GM21526 (cell line): ENCODE measurements around the gene GP1BB.
"Not testable (repeated sequence)": the region's sequence is repeated elsewhere in the genome, so short reads cannot be mapped to it uniquely, and the experiment has no call there.

ENCODE experiments used
- ATAC-seq: cut with Tn5 transposase; IDR thresholded peaks from one replicate; pipeline ENCODE4 v1.9.1; 2021; ENCODE audit warnings: moderate library complexity; ENCODE audit not compliant: unreplicated experiment, low FRiP score

Gene GP1BB

DNA sequence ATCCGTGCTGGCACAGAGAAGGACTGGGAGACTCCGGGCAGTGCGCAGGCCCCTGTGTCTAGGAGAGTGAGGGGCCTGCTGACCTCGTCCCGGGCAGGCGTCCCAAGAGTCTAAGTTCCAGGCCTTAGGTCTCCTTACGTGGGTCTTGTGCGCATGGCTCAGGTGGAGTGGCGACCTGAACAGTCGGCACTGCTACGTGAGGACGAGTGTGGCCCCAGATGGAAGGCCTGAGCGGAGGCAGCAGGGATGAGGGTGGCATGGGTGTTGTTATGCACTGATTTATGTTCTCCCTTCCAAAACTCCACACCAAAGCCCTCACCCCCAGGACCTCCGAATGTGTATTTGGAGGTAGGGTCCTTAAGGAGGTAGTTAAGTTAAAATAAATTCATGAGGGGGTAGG is 29.8 kb upstream of the GP1BB start:
- no peak for ATAC-seq

DNA sequence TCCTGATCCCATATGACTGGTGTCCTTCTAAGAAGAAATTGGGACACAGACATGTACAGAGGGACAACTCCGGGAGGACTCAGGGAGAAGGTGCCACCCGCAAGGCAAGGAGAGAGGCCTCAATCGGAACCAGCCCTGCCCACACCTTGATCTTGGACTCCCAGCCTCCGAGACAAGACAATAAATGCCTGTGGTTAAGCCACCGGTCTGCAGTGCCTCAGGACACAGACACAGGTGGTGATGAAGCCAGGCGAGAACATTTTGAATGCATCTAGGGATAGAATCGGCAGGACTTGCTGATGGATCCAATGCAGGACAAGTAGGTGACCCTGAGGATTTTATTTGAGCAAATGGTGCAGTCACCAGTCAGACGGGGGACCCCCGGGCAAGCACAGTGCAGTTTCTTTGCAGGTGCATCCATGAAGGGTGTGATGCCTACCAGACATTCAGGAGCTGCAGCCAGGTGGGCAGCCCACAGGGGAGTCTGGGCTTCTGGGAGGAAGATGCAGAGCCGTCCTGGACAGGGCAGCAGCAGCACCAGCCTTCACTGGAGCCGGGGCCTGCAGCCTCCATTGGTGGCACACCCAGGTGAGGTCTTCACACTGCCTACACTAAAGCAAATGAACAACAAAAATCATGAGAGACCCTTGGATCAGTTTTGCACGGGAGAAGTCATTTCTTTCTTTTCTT is 29.2 kb upstream of the GP1BB start:
- no peak for ATAC-seq

- ATAC-seq: no peak
These were observed 28.6 kb upstream of the GP1BB start for GRCh38 chr22:19694696-19695095.

- ATAC-seq: no peak
These were observed 26.6 kb upstream of the GP1BB start for GRCh38 chr22:19696504-19697276.

DNA sequence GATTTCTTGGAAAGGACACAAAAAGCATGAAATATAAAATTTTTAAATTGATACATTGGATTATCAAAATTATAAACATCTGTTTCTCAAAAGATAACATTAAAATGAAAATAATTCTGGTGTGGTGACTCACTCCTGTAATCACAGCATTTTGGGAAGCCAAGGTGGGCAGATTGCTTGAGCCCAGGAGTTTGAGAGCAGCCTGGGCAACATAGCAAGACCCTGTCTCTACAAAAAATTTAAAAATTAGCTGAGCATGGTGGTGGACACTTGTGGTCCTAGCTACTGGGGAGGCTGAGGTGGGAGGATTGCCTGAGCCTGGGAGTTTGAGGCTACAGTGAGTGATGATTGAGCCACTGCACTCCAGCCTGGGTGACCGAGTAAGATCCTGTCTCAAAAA is 25.5 kb upstream of the GP1BB start:
- ATAC-seq: not testable (repeated sequence)

GRCh38 chr22:19700790-19701419 is 22.4 kb upstream of the GP1BB start:
- no peak for ATAC-seq

DNA sequence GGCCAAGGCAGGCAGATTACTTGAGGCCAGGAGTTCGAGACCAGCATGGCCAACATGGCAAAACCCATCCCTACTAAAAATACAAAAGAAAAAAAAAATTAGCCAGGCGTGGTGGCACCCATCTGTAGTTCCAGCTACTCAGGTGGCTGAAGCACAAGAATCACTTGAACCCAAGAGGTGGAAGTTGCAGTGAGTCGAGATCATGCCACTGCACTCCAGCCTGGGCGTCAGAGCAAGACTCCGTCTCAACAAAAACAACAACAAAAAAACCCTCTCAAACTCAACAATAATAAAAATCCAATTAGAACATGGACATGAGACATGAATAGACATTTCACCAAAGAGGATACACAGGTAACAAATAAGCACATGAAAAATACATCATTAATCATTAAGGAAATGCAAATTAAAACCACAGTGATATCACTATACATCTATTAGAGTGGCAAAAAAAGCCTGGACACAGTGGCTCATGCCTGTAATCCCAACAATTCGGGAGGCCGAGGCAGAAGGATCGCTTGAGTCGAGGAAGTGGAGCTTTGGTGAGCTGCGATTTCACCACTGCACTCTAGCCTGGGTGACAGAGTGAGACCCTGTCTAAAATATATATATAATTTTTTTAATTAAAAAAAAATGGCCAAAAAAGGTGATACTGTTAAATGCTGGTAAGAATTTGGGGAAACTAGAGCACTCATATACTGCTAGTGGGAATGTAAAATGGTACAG is 21.8 kb upstream of the GP1BB start:
- no peak for ATAC-seq

DNA sequence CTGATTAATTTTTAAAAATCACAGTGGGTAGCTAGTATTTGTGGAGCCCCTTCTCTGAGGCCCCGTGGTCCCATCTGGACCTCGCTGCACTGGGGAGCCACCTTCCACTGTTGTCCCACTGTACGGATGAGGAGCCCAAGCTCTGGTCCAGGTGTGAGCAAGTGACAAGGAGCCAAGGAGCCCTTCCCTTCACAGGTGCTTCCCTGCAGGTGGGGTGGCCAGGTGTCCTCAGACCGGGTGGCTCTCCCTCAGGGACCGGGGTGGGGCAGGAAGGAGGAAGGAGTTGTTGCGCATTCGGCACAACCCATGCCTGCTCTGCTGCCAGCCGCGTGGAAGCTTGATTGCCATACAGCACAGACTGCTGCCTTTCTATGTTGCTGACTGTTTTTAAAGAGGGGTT is 19.5 kb upstream of the GP1BB start:
- no peak for ATAC-seq

GRCh38 chr22:19704355-19705015 is 18.9 kb upstream of the GP1BB start:
- no peak for ATAC-seq

DNA sequence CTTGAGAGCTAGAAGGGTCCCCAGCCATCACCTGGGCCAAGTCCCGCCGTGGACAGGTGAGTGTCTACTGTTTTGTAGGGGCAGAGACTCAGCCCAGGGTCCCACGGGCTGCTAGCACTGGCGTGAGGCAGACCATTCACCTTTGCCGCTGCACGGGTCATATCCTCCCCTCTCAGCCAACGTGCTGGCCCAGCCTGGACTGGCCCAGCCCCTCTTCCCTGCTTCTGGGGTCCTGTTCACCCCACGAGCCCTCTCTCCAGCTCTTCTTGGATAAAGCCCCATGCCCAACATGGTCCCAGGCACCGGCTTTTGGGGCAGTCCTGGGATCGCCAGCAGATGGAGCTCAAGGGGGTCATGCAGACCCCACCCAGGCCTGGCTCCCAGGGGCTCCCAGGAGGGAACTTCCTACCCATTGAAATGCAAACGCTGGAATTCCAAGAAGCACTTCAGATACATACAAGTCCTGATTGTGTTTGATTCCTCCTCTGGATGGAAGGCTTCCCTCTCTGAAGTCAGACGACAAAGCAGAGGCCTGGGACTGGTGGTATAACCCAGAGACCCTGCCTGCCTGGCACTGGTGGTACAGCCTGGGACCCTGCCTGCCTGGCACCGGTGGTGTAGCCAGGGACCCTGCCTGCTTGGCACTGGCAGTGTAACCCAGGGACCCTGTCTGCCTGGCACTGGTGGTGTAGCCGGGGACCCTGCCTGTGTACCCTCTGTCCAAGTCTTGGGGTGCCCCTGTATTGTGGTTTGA is 18.0 kb upstream of the GP1BB start:
- ATAC-seq: no peak

GRCh38 chr22:19706661-19707151 is 16.6 kb upstream of the GP1BB start:
- no peak for ATAC-seq

GRCh38 chr22:19707347-19708290 is 15.7 kb upstream of the GP1BB start:
- ATAC-seq: no peak

GRCh38 chr22:19708321-19709011 is 14.9 kb upstream of the GP1BB start:
- ATAC-seq: no peak

DNA sequence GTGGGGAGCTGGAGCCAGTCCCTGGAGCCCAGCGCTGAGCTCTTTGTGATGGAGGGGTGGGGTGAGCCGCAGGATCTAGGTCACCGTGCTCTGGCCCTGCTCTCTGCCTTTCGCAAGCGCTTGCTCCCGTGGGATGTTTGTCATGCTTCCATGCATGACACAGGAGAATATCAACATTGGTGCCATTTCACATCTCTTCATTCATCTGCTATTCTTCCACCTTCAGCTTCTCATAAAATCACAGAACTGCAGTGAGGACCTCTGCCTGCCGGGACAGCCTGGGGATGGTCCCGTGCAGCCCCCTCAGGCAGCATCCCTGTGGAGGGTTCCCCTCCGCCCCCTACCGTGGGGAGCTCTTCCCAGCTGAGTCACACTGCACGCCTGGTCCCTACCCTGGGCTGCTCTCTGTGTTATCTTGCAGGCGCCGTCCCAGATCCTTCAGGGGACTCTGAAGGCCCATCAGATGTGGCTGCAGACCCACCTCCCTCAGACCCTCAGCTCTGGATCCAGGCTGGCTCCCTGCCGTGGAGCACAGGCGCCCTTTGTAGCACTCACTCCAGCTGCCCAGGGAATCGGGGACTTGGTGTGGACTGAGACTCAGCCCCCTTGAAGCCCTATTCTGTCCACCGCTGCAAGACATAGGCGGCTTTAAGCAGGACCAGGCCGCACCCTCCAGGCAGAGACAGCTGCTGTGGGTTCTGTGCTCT is 14.1 kb upstream of the GP1BB start:
- no peak for ATAC-seq

GRCh38 chr22:19710020-19710768 is 13.1 kb upstream of the GP1BB start:
- no peak for ATAC-seq

GRCh38 chr22:19710769-19711106 is 12.6 kb upstream of the GP1BB start:
- ATAC-seq: no peak

DNA sequence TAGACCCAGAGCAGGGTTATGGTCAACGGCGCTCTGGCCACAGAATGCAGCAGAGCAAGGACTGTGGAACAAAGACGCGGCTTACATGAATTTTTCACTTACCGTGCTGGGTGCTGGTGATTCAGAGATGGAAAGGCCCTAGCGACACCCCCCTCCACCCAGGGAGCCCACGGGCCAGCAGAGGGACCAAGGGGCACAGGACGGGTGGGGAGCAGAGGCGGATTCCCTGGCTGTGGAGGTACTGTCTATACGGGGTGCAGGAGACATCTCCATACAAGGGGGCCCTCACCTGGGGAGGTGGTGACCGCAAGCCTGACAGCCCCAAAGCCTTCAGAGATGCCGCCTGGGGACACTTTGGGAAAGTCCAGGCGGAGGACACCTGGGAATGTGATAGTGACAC is 10.1 kb upstream of the GP1BB start:
- ATAC-seq: no peak
